K562 (cell line): ENCODE results near the gene SDS. TPM values are rescaled to one million over a fixed set of nuclear protein-coding genes. Genes with fewer than 3 reads are reported as not detected.

Experiments used
- ATAC-seq: fragments of 200-7000 bp; cut with Tn5 transposase; 3 replicates; pipeline ENCODE4 v1.9.1; 2020; ENCODE audit warnings: moderate library complexity
- BruUV-seq: library from RNA; stranded (reverse); fragments of 400-500 nt; replicated peaks from 2 replicates; lab custom pipeline; 2021; lab: Mats Ljungman, UMichigan
- CTCF ChIA-PET: fragments of 300-600 bp; formaldehyde crosslinking; extraction: SDS; loops from one replicate; lab custom pipeline; 2021; ENCODE audit warnings: low intra/inter-chr PET ratio; lab: Yijun Ruan, JAX
- POLR2A ChIA-PET: fragments of 300-600, 350-650 bp; sonication (Branson Sonifier 250); formaldehyde crosslinking; extraction: SDS; loops from one replicate; lab custom pipeline; 2021; ENCODE audit warnings: antibody characterized with exemption, inconsistent platforms; lab: Yijun Ruan, JAX
- DNase-seq, 4 experiments: peaks; one replicate each; pipeline versions ENCODE4 v3.0.0 to v3.0.0-alpha.2; 2011 to 2018; ENCODE audit warnings: low spot score in 3 of 4, mixed read lengths in 3 of 4; ENCODE audit errors: extremely low read depth in 1 of 4
- FAIRE-seq: peaks from 2 replicates; lab custom pipeline; 2011; peaks lifted over from hg19 to GRCh38; lab: Jason Lieb, UNC
- H2AFZ ChIP-seq: 2 replicates; pipeline ENCODE4 v1.6.0; 2011; ENCODE audit warnings: low read depth, low read length, control low read depth, inconsistent platforms
- H3K27ac ChIP-seq: fragments of 200-600 bp; 3 replicates; pipeline ENCODE4 v1.8.0; 2011; ENCODE audit warnings: low read depth, mild to moderate bottlenecking, control low read depth, inconsistent platforms, low read length, moderate library complexity, mixed read lengths; ENCODE audit errors: extremely low read depth
- H3K27me3 ChIP-seq, 2 experiments: fragments of 300-600 bp in 1 of 2; 2 replicates in 1 of 2; 3 replicates in 1 of 2; pipeline versions ENCODE4 v1.6.0 to v1.8.0; 2011; ENCODE audit warnings: inconsistent platforms in 2 of 2, low read length in 2 of 2, mild to moderate bottlenecking in 1 of 2, mixed read lengths in 1 of 2, moderate library complexity in 1 of 2; ENCODE audit not compliant: control insufficient read depth in 2 of 2, insufficient read depth in 2 of 2
- H3K36me3 ChIP-seq: fragments of 300-600 bp; 3 replicates; pipeline ENCODE4 v1.8.0; 2011; ENCODE audit warnings: mild to moderate bottlenecking, low read length, inconsistent platforms; ENCODE audit not compliant: control insufficient read depth, insufficient read depth
- H3K4me1 ChIP-seq, 2 experiments: fragments of 200-600 bp in 1 of 2; replicated peaks in 1 of 2; 2 replicates in 1 of 2; 3 replicates in 1 of 2; pipeline versions ENCODE4 v1.5.1 to v1.8.0; 2011; ENCODE audit warnings: inconsistent platforms in 2 of 2, low read length in 2 of 2, mild to moderate bottlenecking in 1 of 2, mixed read lengths in 1 of 2, moderate library complexity in 1 of 2; ENCODE audit not compliant: control insufficient read depth in 2 of 2, insufficient read depth in 2 of 2
- H3K4me2 ChIP-seq: 2 replicates; pipeline ENCODE4 v1.6.1; 2011; ENCODE audit warnings: low read length, control low read depth, inconsistent platforms, mixed read lengths; ENCODE audit not compliant: insufficient read depth
- H3K4me3 ChIP-seq: fragments of 200-600 bp; sonication (generic), shearing (Covaris generic); 2 replicates; pipeline ENCODE4 v1.5.1; 2016; ENCODE audit warnings: control low read depth, inconsistent platforms
- H3K79me2 ChIP-seq: fragments of 200-600 bp; 3 replicates; pipeline ENCODE4 v1.8.0; 2011; ENCODE audit warnings: low read length, inconsistent platforms; ENCODE audit not compliant: control insufficient read depth, insufficient read depth
- H3K9ac ChIP-seq, 2 experiments: 2 replicates each; pipeline versions ENCODE4 v1.6.0 to v1.6.1; 2011; ENCODE audit warnings: low read depth in 2 of 2, low read length in 2 of 2, control low read depth in 1 of 2, inconsistent platforms in 1 of 2, mild to moderate bottlenecking in 1 of 2, mixed read lengths in 1 of 2; ENCODE audit not compliant: insufficient read depth in 1 of 2
- H3K9me1 ChIP-seq: one replicate; pipeline ENCODE4 v1.6.0; 2011; ENCODE audit warnings: inconsistent platforms, mild to moderate bottlenecking, low read length, moderate library complexity; ENCODE audit not compliant: control insufficient read depth, insufficient read depth
- H3K9me3 ChIP-seq: replicated peaks from 2 replicates; pipeline ENCODE4 v1.5.1; 2011; ENCODE audit warnings: low read depth, low read length, inconsistent platforms; ENCODE audit not compliant: control insufficient read depth, insufficient read depth
- H4K20me1 ChIP-seq: replicated peaks from 2 replicates; pipeline ENCODE4 v1.6.1; 2011; ENCODE audit warnings: low read length, inconsistent platforms, mixed read lengths; ENCODE audit not compliant: control insufficient read depth, insufficient read depth
- ARID2 ChIP-seq: fragments of 450-650 bp; IDR thresholded peaks from 2 replicates; pipeline ENCODE4 v1.6.1; 2017; ENCODE audit warnings: antibody characterized with exemption, mild to moderate bottlenecking
- ATF7 ChIP-seq: fragments of 450-650 bp; IDR thresholded peaks from 2 replicates; pipeline ENCODE4 v1.7.1; 2014; ENCODE audit warnings: mild to moderate bottlenecking, moderate library complexity
- CCAR2 ChIP-seq: fragments of 200-400 bp; formaldehyde crosslinking; IDR thresholded peaks from 2 replicates; pipeline ENCODE4 v1.6.1; 2017; ENCODE audit warnings: mild to moderate bottlenecking, low read depth, low read length
- CHD2 ChIP-seq: IDR thresholded peaks from 2 replicates; pipeline ENCODE4 v1.6.1; 2011; ENCODE audit warnings: low read depth, low read length
- HMG20A ChIP-seq: fragments of 450-650 bp; formaldehyde crosslinking; conservative IDR thresholded peaks from 2 replicates; pipeline ENCODE4 v1.4.0; 2020; ENCODE audit warnings: mild to moderate bottlenecking, mixed read lengths
- NR1H2 ChIP-seq: sonication (generic); formaldehyde crosslinking; IDR thresholded peaks from 2 replicates; pipeline ENCODE4 v1.4.0; 2020; ENCODE audit warnings: mild to moderate bottlenecking, missing genetic modification reagents
- POLR2H ChIP-seq: IDR thresholded peaks from 2 replicates; pipeline ENCODE4 v1.6.1; 2016; ENCODE audit warnings: missing genetic modification characterization, low read depth, mild to moderate bottlenecking, control low read depth, missing compliant biosample characterization, moderate library complexity
- RFX5 ChIP-seq: IDR thresholded peaks from 2 replicates; pipeline ENCODE4 v1.6.1; 2011; ENCODE audit warnings: low read depth, mild to moderate bottlenecking, improper control_type of control experiment, low read length
- SMARCE1 ChIP-seq: fragments of 450-650 bp; IDR thresholded peaks from 2 replicates; pipeline ENCODE4 v1.7.1; 2016; ENCODE audit warnings: mild to moderate bottlenecking
- STAG1 ChIP-seq: sonication (generic); formaldehyde crosslinking; IDR thresholded peaks from 2 replicates; pipeline ENCODE4 v1.5.0; 2020; ENCODE audit warnings: missing genetic modification reagents, borderline replicate concordance
- ZBTB8A ChIP-seq: fragments of 450-650 bp; IDR thresholded peaks from 2 replicates; pipeline ENCODE4 v1.6.1; 2018; ENCODE audit warnings: mild to moderate bottlenecking, moderate library complexity; ENCODE audit not compliant: partially characterized antibody
- ZNF644 ChIP-seq: fragments of 200-800 bp; sonication (Bioruptor generic); IDR thresholded peaks from 2 replicates; pipeline ENCODE4 v1.6.1; 2016; ENCODE audit warnings: low read depth, missing genetic modification characterization, missing compliant biosample characterization
- WGBS: fragments of 100-300 bp; shearing (Covaris generic); methylation state at CpG from one replicate; pipeline ENCODE4 v1.1.6; 2016; ENCODE audit warnings: low coverage, mixed read lengths; ENCODE audit not compliant: insufficient coverage; ENCODE audit errors: missing lambda C conversion rate; 5-methylcytosine and 5-hydroxymethylcytosine counted together
- in situ Hi-C: fragments of 300-500 bp; cut with MboI; formaldehyde crosslinking; loops from 4 replicates; pipeline ENCODE4 v1.15.0; 2018; ENCODE audit warnings: inconsistent platforms, mixed read lengths
- intact Hi-C: fragments of 100-400 bp; cut with micrococcal nuclease; formaldehyde crosslinking; loops from 2 replicates; pipeline ENCODE4 v1.14.2; 2022
- polyA plus RNA-seq, 8 experiments: library from polyadenylated mRNA; depleted of rRNA in 4 of 8; stranded (reverse) in 5 of 8; unstranded in 3 of 8; fragments of >200 nt; fragmentation: Nextera tagmentation in 2 of 8; fragmentation: Illumina TruSeq in 1 of 8; extraction: Ambion mirVana in 2 of 8; extraction: Trizol in 1 of 8; gene quantifications; 2 replicates each; pipeline versions ENCODE4 v1.2.1 to v1.2.3, GENCODE V29; 2011 to 2014; ENCODE audit warnings: inconsistent platforms in 1 of 8, missing spikeins in 1 of 8
- total RNA-seq, 7 experiments: library from RNA; depleted of rRNA in 6 of 7; stranded (reverse); fragments of >200 nt in 6 of 7; fragmentation: Illumina TruSeq in 2 of 7; extraction: Trizol in 2 of 7; gene quantifications; 2 replicates each; pipeline versions ENCODE4 v1.2.1 to v1.2.3, GENCODE V29; 2011 to 2021; ENCODE audit warnings: low replicate concordance in 1 of 7
- TF ChIP-seq, protein P1 (sequence below): fragments of 250-450 bp; sonication (Bioruptor Pico); IDR thresholded peaks from 2 replicates; pipeline ENCODE4 v1.8.0; 2022; ENCODE audit warnings: moderate library complexity, mild to moderate bottlenecking, inconsistent platforms
- TF ChIP-seq, protein P2 (sequence below): fragments of 250-450 bp; sonication (Bioruptor Pico); IDR thresholded peaks from 2 replicates; pipeline ENCODE4 v1.5.0; 2021
- TF ChIP-seq, protein P3 (sequence below), 2 experiments: fragments of 150-350 bp in 1 of 2; IDR thresholded peaks; 2 replicates each; pipeline ENCODE4 v1.6.1; 2012 to 2016; ENCODE audit warnings: low read depth in 2 of 2, low read length in 2 of 2, mild to moderate bottlenecking in 1 of 2, moderate library complexity in 1 of 2
- TF ChIP-seq, protein P4 (sequence below): fragments of 450-650 bp; IDR thresholded peaks from 2 replicates; pipeline ENCODE4 v1.6.1; 2014; ENCODE audit warnings: low read depth, mild to moderate bottlenecking, moderate library complexity, borderline replicate concordance

Gene SDS
- total and polyA plus RNA-seq, 9 of the 15 experiments (the other 6 are each of a cell fraction or from before 2014, with no cell fraction given) = 0.07 to 1.1 (median 0.12) TPM; not detected in 1

DNA sequence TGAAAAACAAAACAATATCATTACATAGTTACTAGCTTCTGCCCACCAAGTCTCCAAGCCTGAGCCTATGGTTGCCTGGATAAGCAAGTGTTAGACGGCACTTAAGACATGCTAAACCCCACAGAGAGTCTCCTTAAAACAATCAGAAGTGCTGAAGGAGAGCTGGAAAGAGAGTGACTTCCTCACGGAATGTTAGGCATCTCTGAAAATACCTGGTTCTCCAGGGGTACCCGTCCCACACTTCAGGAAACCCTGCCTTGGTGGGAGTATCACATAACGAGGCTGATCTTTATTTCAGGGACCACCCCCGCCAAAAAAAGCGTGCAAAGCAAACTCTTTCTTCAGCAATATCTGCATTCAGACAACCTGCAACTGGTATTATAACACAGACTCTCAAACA lies 49.6 kb upstream of the SDS start:
- Histone ChIP-seq H4K20me1 (no peaks in the 10 kb centered on the region), H3K4me1 (no peaks in the 10 kb centered on the region), H3K79me2 (no peaks in the 10 kb centered on the region), H3K4me3 (no peak overlapping the region), H3K36me3 (no peaks in the 10 kb centered on the region), H3K9me1 (no peaks in the 10 kb centered on the region), H3K9ac (no peak overlapping the region), H3K27ac (no peak overlapping the region), H3K4me2 (no peak overlapping the region), H3K9me3 (no peaks in the 10 kb centered on the region), H3K27me3 (peaks cover 2 to 16% of the 10 kb centered on the region in 2 experiments; a peak in 3 of 5 replicates), H2AFZ (no peak overlapping the region)
- WGBS = 1% methylated on average over 6 of the region's 6 CpGs
- in situ Hi-C loops = no loop called here
- POLR2A ChIA-PET = interaction anchor here (0.5 to 0.7 kb wide), 2 partner anchors 131 to 251 kb away, joined by 3 to 4 read pairs; no protein-coding TSS in a partner anchor
- CTCF ChIA-PET = interaction anchor here (0.6 kb wide), 1 partner anchor 556 kb away, joined by 3 read pairs; no protein-coding TSS in a partner anchor
- no peak for FAIRE-seq
- no TSS peak for BruUV-seq
- intact Hi-C loops = no loop called here
- no peak for DNase-seq
- no peak for ATAC-seq
- TF ChIP-seq, protein P1, sequence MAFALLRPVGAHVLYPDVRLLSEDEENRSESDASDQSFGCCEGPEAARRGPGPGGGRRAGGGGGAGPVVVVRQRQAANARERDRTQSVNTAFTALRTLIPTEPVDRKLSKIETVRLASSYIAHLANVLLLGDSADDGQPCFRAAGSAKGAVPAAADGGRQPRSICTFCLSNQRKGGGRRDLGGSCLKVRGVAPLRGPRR (CRISPR knock-in tag) = no peak
- no peak for TF ChIP-seq ARID2
- TF ChIP-seq NR1H2 (CRISPR knock-in tag) = no peak
- no peak for TF ChIP-seq ZBTB8A
- TF ChIP-seq, protein P2, sequence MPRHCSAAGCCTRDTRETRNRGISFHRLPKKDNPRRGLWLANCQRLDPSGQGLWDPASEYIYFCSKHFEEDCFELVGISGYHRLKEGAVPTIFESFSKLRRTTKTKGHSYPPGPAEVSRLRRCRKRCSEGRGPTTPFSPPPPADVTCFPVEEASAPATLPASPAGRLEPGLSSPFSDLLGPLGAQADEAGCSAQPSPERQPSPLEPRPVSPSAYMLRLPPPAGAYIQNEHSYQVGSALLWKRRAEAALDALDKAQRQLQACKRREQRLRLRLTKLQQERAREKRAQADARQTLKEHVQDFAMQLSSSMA = no peak
- no peak for TF ChIP-seq CCAR2
- no peak for TF ChIP-seq POLR2H (tag)
- TF ChIP-seq SMARCE1 = no peak
- no peak for TF ChIP-seq RFX5
- TF ChIP-seq, protein P3, sequence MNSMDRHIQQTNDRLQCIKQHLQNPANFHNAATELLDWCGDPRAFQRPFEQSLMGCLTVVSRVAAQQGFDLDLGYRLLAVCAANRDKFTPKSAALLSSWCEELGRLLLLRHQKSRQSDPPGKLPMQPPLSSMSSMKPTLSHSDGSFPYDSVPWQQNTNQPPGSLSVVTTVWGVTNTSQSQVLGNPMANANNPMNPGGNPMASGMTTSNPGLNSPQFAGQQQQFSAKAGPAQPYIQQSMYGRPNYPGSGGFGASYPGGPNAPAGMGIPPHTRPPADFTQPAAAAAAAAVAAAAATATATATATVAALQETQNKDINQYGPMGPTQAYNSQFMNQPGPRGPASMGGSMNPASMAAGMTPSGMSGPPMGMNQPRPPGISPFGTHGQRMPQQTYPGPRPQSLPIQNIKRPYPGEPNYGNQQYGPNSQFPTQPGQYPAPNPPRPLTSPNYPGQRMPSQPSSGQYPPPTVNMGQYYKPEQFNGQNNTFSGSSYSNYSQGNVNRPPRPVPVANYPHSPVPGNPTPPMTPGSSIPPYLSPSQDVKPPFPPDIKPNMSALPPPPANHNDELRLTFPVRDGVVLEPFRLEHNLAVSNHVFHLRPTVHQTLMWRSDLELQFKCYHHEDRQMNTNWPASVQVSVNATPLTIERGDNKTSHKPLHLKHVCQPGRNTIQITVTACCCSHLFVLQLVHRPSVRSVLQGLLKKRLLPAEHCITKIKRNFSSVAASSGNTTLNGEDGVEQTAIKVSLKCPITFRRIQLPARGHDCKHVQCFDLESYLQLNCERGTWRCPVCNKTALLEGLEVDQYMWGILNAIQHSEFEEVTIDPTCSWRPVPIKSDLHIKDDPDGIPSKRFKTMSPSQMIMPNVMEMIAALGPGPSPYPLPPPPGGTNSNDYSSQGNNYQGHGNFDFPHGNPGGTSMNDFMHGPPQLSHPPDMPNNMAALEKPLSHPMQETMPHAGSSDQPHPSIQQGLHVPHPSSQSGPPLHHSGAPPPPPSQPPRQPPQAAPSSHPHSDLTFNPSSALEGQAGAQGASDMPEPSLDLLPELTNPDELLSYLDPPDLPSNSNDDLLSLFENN (IDR thresholded peaks at IDR 0.05; ENCODE audit: low read depth in 2 of 2, low read length in 2 of 2) = no peak
- TF ChIP-seq ZNF644 (tag) = no peak
- no peak for TF ChIP-seq HMG20A (CRISPR knock-in tag)
- no peak for TF ChIP-seq CHD2
- no peak for TF ChIP-seq STAG1 (CRISPR knock-in tag)
- TF ChIP-seq, protein P4, sequence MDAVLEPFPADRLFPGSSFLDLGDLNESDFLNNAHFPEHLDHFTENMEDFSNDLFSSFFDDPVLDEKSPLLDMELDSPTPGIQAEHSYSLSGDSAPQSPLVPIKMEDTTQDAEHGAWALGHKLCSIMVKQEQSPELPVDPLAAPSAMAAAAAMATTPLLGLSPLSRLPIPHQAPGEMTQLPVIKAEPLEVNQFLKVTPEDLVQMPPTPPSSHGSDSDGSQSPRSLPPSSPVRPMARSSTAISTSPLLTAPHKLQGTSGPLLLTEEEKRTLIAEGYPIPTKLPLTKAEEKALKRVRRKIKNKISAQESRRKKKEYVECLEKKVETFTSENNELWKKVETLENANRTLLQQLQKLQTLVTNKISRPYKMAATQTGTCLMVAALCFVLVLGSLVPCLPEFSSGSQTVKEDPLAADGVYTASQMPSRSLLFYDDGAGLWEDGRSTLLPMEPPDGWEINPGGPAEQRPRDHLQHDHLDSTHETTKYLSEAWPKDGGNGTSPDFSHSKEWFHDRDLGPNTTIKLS = no peak
- TF ChIP-seq ATF7 = no peak
